Activated T-cell treated with anti-CD3 and anti-CD28 coated beads for 4 hours (primary cell): ENCODE data around the gene PPP1R14C.

Experiments
- DNase-seq: peaks from one replicate; pipeline ENCODE4 v3.0.0-alpha.2; 2020

The PPP1R14C gene

GRCh38 chr6:150139533-150139932 is 3.3 kb upstream of the PPP1R14C start:
- no peak for DNase-seq

- DNase-seq: no peak
These were observed 2.4 kb upstream of the PPP1R14C start for GRCh38 chr6:150140236-150140969.

- no peak for DNase-seq
These were observed 661 bp upstream of the PPP1R14C start for GRCh38 chr6:150142097-150142669.

GRCh38 chr6:150143516-150144293 is 861 bp downstream of the PPP1R14C start:
- DNase-seq: no peak

- DNase-seq: no peak
These were observed 1.5 kb downstream of the PPP1R14C start for GRCh38 chr6:150144294-150144868.

GRCh38 chr6:150145427-150145826 is 2.6 kb downstream of the PPP1R14C start:
- DNase-seq: no peak

GRCh38 chr6:150145830-150146229 is 3.0 kb downstream of the PPP1R14C start:
- DNase-seq: no peak

- no peak for DNase-seq
These were observed 3.6 kb downstream of the PPP1R14C start for GRCh38 chr6:150146436-150146835.

GRCh38 chr6:150149146-150149545 is 6.3 kb downstream of the PPP1R14C start:
- DNase-seq: no peak

GRCh38 chr6:150150458-150150820 is 7.6 kb downstream of the PPP1R14C start:
- no peak for DNase-seq

- no peak for DNase-seq
These were observed 8.2 kb downstream of the PPP1R14C start for GRCh38 chr6:150150821-150151646.

GRCh38 chr6:150152891-150153876 is 10.3 kb downstream of the PPP1R14C start:
- DNase-seq: no peak

GRCh38 chr6:150153905-150154492 is 11.2 kb downstream of the PPP1R14C start:
- DNase-seq: no peak

- no peak for DNase-seq
These were observed 13.6 kb downstream of the PPP1R14C start for GRCh38 chr6:150156460-150156859.

GRCh38 chr6:150157081-150157480 is 14.2 kb downstream of the PPP1R14C start:
- DNase-seq: no peak

GRCh38 chr6:150159757-150160156 is 16.9 kb downstream of the PPP1R14C start:
- no peak for DNase-seq

- no peak for DNase-seq
These were observed 21.1 kb downstream of the PPP1R14C start for GRCh38 chr6:150163970-150164369.

- DNase-seq: no peak
These were observed 22.3 kb downstream of the PPP1R14C start for GRCh38 chr6:150165020-150165702.

GRCh38 chr6:150167479-150167873 is 24.6 kb downstream of the PPP1R14C start:
- no peak for DNase-seq

- DNase-seq: no peak
These were observed 26.3 kb downstream of the PPP1R14C start for GRCh38 chr6:150169181-150169580.
